Right cardiac atrium (tissue), 5 donors: ENCODE measurements around the gene CUL4A. TPM values are rescaled to one million over a fixed set of nuclear protein-coding genes. Genes with fewer than 3 reads are reported as not detected.

Experiments used
- ATAC-seq, 2 donors: fragments of 200-7000 bp; cut with Tn5 transposase; one replicate each; pipeline versions ENCODE4 v1.8.0 to v1.9.1; 2020; ENCODE audit warnings: moderate library complexity in 2 of 2, mild to moderate bottlenecking in 1 of 2
- DNase-seq, 3 donors: peaks; one replicate each; pipeline ENCODE4 v3.0.0-alpha.2; 2020
- H3K27ac ChIP-seq: one replicate; pipeline ENCODE4 v1.5.1; 2013; ENCODE audit warnings: mild to moderate bottlenecking, low read length, control low read depth, moderate library complexity
- H3K27me3 ChIP-seq: one replicate; pipeline ENCODE4 v1.6.1; 2013; ENCODE audit not compliant: control insufficient read depth, insufficient read depth
- H3K4me1 ChIP-seq: one replicate; pipeline ENCODE4 v1.6.1; 2013; ENCODE audit warnings: low read length; ENCODE audit not compliant: control insufficient read depth, insufficient read depth
- H3K4me3 ChIP-seq: one replicate; pipeline ENCODE4 v1.5.1; 2013; ENCODE audit warnings: low read length, control low read depth
- H3K9me3 ChIP-seq: one replicate; pipeline ENCODE4 v1.6.1; 2013; ENCODE audit warnings: low read length; ENCODE audit not compliant: control insufficient read depth
- WGBS: extraction: QIAGEN DNeasy Blood & Tissue Kit; methylation state at CpG from one replicate; pipeline ENCODE4 v1.1.7; 2013; 5-methylcytosine and 5-hydroxymethylcytosine counted together
- intact Hi-C, 4 donors: fragments of 100-400 bp; cut with DNase I; formaldehyde crosslinking; loops; one replicate each; pipeline versions ENCODE4 v1.11.0 to v1.14.0; 2022 to 2023
- polyA plus RNA-seq: library from polyadenylated mRNA; stranded (reverse); fragments of 200-250 nt; gene quantifications from one replicate; pipeline ENCODE4 v1.2.3, GENCODE V29; 2013
- total RNA-seq, 4 donors: library from RNA; stranded (reverse); fragmentation: NEBNext Ultra II Directional; extraction: Animal tissue kit (Norgen Biotek cat#: 25700); gene quantifications; one replicate each; pipeline ENCODE4 v1.2.1, GENCODE V29; 2021
- donor health status: healthy with polysubstance abuse.
- donor health status: DM: no; HTN: yes; CAD: no.
- donor health status: DM: no; HTN: no; CAD: no.
- donor health status: DM: no; HTN: yes; CAD: no; lungs with severe emphysema.
- donor health status: DM: yes; HTN: yes; CAD: no.

CUL4A gene
- total and polyA plus RNA-seq, 5 donors, result 53.1 to 113 (median 97.8) TPM

- Histone ChIP-seq H3K27me3 (no peaks in the 10 kb centered on the region), H3K4me1 (no peaks in the 10 kb centered on the region), H3K9me3 (no peaks in the 10 kb centered on the region), H3K4me3 (no peak overlapping the region), H3K27ac (no peak overlapping the region)
- ATAC-seq (peak; percentile 39 to 65), DNase-seq (peak in 1 of 3 donors; percentile 47)
- intact Hi-C loops, result loop anchor here in 3 of 4 donors (10.0 kb wide), 1 partner anchor 121 kb away; no protein-coding TSS in a partner anchor
- WGBS, result 83% methylated on average over 15 of the region's 15 CpGs
Measured at GRCh38 chr13:113273851-113274590, 64.6 kb downstream of the CUL4A start.

- ATAC-seq (no peak), DNase-seq (no peak)
- Histone ChIP-seq H3K4me3 (no peak overlapping the region), H3K27ac (no peak overlapping the region), H3K27me3 (no peaks in the 10 kb centered on the region), H3K4me1 (no peaks in the 10 kb centered on the region), H3K9me3 (no peaks in the 10 kb centered on the region)
- 74% methylated on average over 3 of the region's 3 CpGs for WGBS
- intact Hi-C loops, result loop anchor here in 3 of 4 donors (10.0 kb wide), 1 partner anchor 120 kb away; no protein-coding TSS in a partner anchor
Measured at GRCh38 chr13:113274721-113275120, 65.3 kb downstream of the CUL4A start.

- H3K27ac ChIP-seq, result no peak overlapping the region
- WGBS, result 17% methylated on average over 3 of the region's 3 CpGs
- ATAC-seq (peak in 1 of 2 donors; percentile 66), DNase-seq (peak in 2 of 3 donors; percentile 28 to 60)
- no peak overlapping the region for H3K4me3 ChIP-seq
- intact Hi-C loops, result loop anchor here in 3 of 4 donors (10.0 kb wide), 1 partner anchor 119 kb away; no protein-coding TSS in a partner anchor
- no peaks in the 10 kb centered on the region for H3K4me1 ChIP-seq
- no peaks in the 10 kb centered on the region for H3K9me3 ChIP-seq
- no peaks in the 10 kb centered on the region for H3K27me3 ChIP-seq
Measured at GRCh38 chr13:113275387-113275786, 66.0 kb downstream of the CUL4A start.

GRCh38 chr13:113280126-113280525, 70.7 kb downstream of the CUL4A start:
- no peaks in the 10 kb centered on the region for H3K27me3 ChIP-seq
- WGBS, result 87% methylated on average over 6 of the region's 6 CpGs
- ATAC-seq (no peak), DNase-seq (no peak)
- no peaks in the 10 kb centered on the region for H3K9me3 ChIP-seq
- intact Hi-C loops, result no loop called here
- H3K4me3 ChIP-seq, result no peak overlapping the region
- H3K27ac ChIP-seq, result no peak overlapping the region
- no peaks in the 10 kb centered on the region for H3K4me1 ChIP-seq

- Histone ChIP-seq H3K27ac (no peak overlapping the region), H3K4me1 (no peaks in the 10 kb centered on the region), H3K4me3 (no peak overlapping the region), H3K9me3 (no peaks in the 10 kb centered on the region), H3K27me3 (no peaks in the 10 kb centered on the region)
- no peak for ATAC-seq
- intact Hi-C loops, result no loop called here
- DNase-seq, result peak in 1 of 3 donors; percentile 1
- WGBS, result 83% methylated on average over 8 of the region's 8 CpGs
Measured at GRCh38 chr13:113283904-113284303, 74.5 kb downstream of the CUL4A start.

GRCh38 chr13:113288880-113289279, 79.5 kb downstream of the CUL4A start:
- DNase-seq, result peak in 1 of 3 donors; percentile 2
- H3K27me3 ChIP-seq, result no peaks in the 10 kb centered on the region
- H3K4me3 ChIP-seq, result no peak overlapping the region
- H3K4me1 ChIP-seq, result no peaks in the 10 kb centered on the region
- 51% methylated on average over 5 of the region's 5 CpGs for WGBS
- no peaks in the 10 kb centered on the region for H3K9me3 ChIP-seq
- intact Hi-C loops, result no loop called here
- no peak for ATAC-seq
- no peak overlapping the region for H3K27ac ChIP-seq

GRCh38 chr13:113291129-113291528, 81.7 kb downstream of the CUL4A start:
- intact Hi-C loops, result no loop called here
- no peak overlapping the region for H3K27ac ChIP-seq
- no peaks in the 10 kb centered on the region for H3K9me3 ChIP-seq
- H3K27me3 ChIP-seq, result no peaks in the 10 kb centered on the region
- ATAC-seq (no peak), DNase-seq (no peak)
- H3K4me1 ChIP-seq, result no peaks in the 10 kb centered on the region
- WGBS, result 67% methylated on average over 2 of the region's 2 CpGs
- no peak overlapping the region for H3K4me3 ChIP-seq

GRCh38 chr13:113292021-113292862, 82.8 kb downstream of the CUL4A start:
- no peak overlapping the region for H3K27ac ChIP-seq
- no peak for ATAC-seq
- 14% methylated on average over 22 of the region's 22 CpGs for WGBS
- intact Hi-C loops, result no loop called here
- H3K9me3 ChIP-seq, result no peaks in the 10 kb centered on the region
- H3K4me3 ChIP-seq, result peak overlapping the region; percentile 9
- no peaks in the 10 kb centered on the region for H3K4me1 ChIP-seq
- no peaks in the 10 kb centered on the region for H3K27me3 ChIP-seq
- DNase-seq, result peak in 2 of 3 donors; percentile 69 to 71

GRCh38 chr13:113293686-113294085, 84.3 kb downstream of the CUL4A start:
- Histone ChIP-seq H3K27me3 (no peaks in the 10 kb centered on the region), H3K9me3 (no peaks in the 10 kb centered on the region), H3K4me1 (no peaks in the 10 kb centered on the region), H3K27ac (no peak overlapping the region), H3K4me3 (no peak overlapping the region)
- intact Hi-C loops, result no loop called here
- WGBS, result 76% methylated on average over 9 of the region's 9 CpGs
- ATAC-seq (no peak), DNase-seq (peak in 1 of 3 donors; percentile 31)

- Histone ChIP-seq H3K27ac (no peak overlapping the region), H3K27me3 (no peaks in the 10 kb centered on the region), H3K4me1 (no peaks in the 10 kb centered on the region), H3K9me3 (no peaks in the 10 kb centered on the region), H3K4me3 (no peak overlapping the region)
- ATAC-seq, result no peak
- intact Hi-C loops, result no loop called here
- DNase-seq, result no peak
- 90% methylated on average over 6 of the region's 6 CpGs for WGBS
Measured at GRCh38 chr13:113295776-113296175, 86.4 kb downstream of the CUL4A start.

GRCh38 chr13:113296823-113297369, 87.5 kb downstream of the CUL4A start, which contains the start of gene LAMP1:
Gene LAMP1, plus strand, starts transcription at chr13:113297239. Its CDS starts 196 bp downstream, at chr13:113297435.
- Histone ChIP-seq H3K4me1 (no peaks in the 10 kb centered on the region), H3K27ac (peak within 1 kb of the TSS; percentile 72), H3K27me3 (no peaks in the 10 kb centered on the region), H3K4me3 (peak within 1 kb of the TSS; percentile 82), H3K9me3 (no peaks in the 10 kb centered on the region)
- peak; percentile 99 to 100 (median 100) for DNase-seq
- WGBS, result under 1% methylated on average over 74 of the region's 74 CpGs
- intact Hi-C loops, result no loop called here
- ATAC-seq, result peak; percentile 96
